Memory B cell (primary cell): ENCODE data around the gene GRAP2.
"Not testable (repeated sequence)": the region's sequence is repeated elsewhere in the genome, so short reads cannot be mapped to it uniquely, and the experiment has no call there.

Experiments used
- ATAC-seq: fragments of 150-1000 bp; cut with Tn5 transposase; 2 replicates; pipeline ENCODE4 v1.10.0; 2021; ENCODE audit warnings: low read depth, mild to moderate bottlenecking, moderate library complexity
- DNase-seq, 2 donors: peaks; one replicate each; pipeline ENCODE4 v3.0.0; 2022; ENCODE audit warnings: low spot score in 2 of 2
- H3K27ac Mint-ChIP-seq: one replicate; pipeline ENCODE4 v1.8.0; 2022; ENCODE audit warnings: mild to moderate bottlenecking, moderate library complexity, mixed read lengths
- H3K27me3 Mint-ChIP-seq: one replicate; pipeline ENCODE4 v1.8.0; 2022; ENCODE audit warnings: mixed read lengths
- H3K36me3 Mint-ChIP-seq: one replicate; pipeline ENCODE4 v1.8.0; 2022; ENCODE audit warnings: mild to moderate bottlenecking, mixed read lengths
- H3K4me1 Mint-ChIP-seq: one replicate; pipeline ENCODE4 v1.8.0; 2022; ENCODE audit warnings: mixed read lengths
- H3K4me3 Mint-ChIP-seq: one replicate; pipeline ENCODE4 v1.8.0; 2022; ENCODE audit warnings: mild to moderate bottlenecking, moderate library complexity, mixed read lengths
- H3K9me3 Mint-ChIP-seq: one replicate; pipeline ENCODE4 v1.8.0; 2022; ENCODE audit warnings: mixed read lengths

Gene GRAP2

GRCh38 chr22:39880722-39881121 is 20.2 kb upstream of the GRAP2 start:
- H3K9me3 Mint-ChIP-seq = no peaks in the 10 kb centered on the region
- peaks cover 3% of the 10 kb centered on the region for H3K4me1 Mint-ChIP-seq
- no peak for ATAC-seq
- H3K4me3 Mint-ChIP-seq = no peak overlapping the region
- no peak overlapping the region for H3K27ac Mint-ChIP-seq
- no peaks in the 10 kb centered on the region for H3K36me3 Mint-ChIP-seq
- DNase-seq = no peak
- H3K27me3 Mint-ChIP-seq = no peaks in the 10 kb centered on the region

- Mint-ChIP-seq H3K4me1 (peaks cover 5% of the 10 kb centered on the region), H3K9me3 (no peaks in the 10 kb centered on the region), H3K27ac (no peak overlapping the region), H3K27me3 (no peaks in the 10 kb centered on the region), H3K4me3 (no peak overlapping the region), H3K36me3 (no peaks in the 10 kb centered on the region)
- ATAC-seq (no peak), DNase-seq (no peak)
Measured at GRCh38 chr22:39883057-39883456, 17.8 kb upstream of the GRAP2 start.

GRCh38 chr22:39889924-39890323 is 11.0 kb upstream of the GRAP2 start:
- not testable (repeated sequence) for H3K27ac Mint-ChIP-seq, H3K9me3 Mint-ChIP-seq, ATAC-seq, DNase-seq, H3K36me3 Mint-ChIP-seq, H3K4me3 Mint-ChIP-seq, H3K4me1 Mint-ChIP-seq, H3K27me3 Mint-ChIP-seq

GRCh38 chr22:39893526-39893925 is 7.4 kb upstream of the GRAP2 start, which contains the start of gene ENTHD1:
Gene ENTHD1 (minus strand): TSS chr22:39893760. CDS start chr22:39887748, 6,012 bp downstream.
- no peak within 1 kb of the TSS for H3K27ac Mint-ChIP-seq

GRCh38 chr22:39894554-39895092 is 6.3 kb upstream of the GRAP2 start:
- Mint-ChIP-seq H3K4me3 (no peak overlapping the region), H3K4me1 (peaks cover 10% of the 10 kb centered on the region), H3K36me3 (no peaks in the 10 kb centered on the region), H3K9me3 (no peaks in the 10 kb centered on the region), H3K27ac (no peak overlapping the region), H3K27me3 (no peaks in the 10 kb centered on the region)
- ATAC-seq (no peak), DNase-seq (no peak)

More at GRCh38 chr22:39893526-39893925, 7.4 kb upstream of the GRAP2 start, which contains the start of gene ENTHD1:
- no peak for ATAC-seq
- Mint-ChIP-seq H3K4me1 (peaks cover 5% of the 10 kb centered on the region), H3K9me3 (no peaks in the 10 kb centered on the region), H3K36me3 (no peaks in the 10 kb centered on the region), H3K4me3 (no peak within 1 kb of the TSS), H3K27me3 (no peaks in the 10 kb centered on the region)
- no peak for DNase-seq

GRCh38 chr22:39895682-39896081 is 5.2 kb upstream of the GRAP2 start:
- no peak for ATAC-seq
- Mint-ChIP-seq H3K4me3 (no peak overlapping the region), H3K36me3 (no peaks in the 10 kb centered on the region), H3K9me3 (no peaks in the 10 kb centered on the region), H3K4me1 (peaks cover 14% of the 10 kb centered on the region), H3K27ac (no peak overlapping the region), H3K27me3 (no peaks in the 10 kb centered on the region)
- no peak for DNase-seq

- DNase-seq (no peak), ATAC-seq (no peak)
- peaks cover 21% of the 10 kb centered on the region for H3K4me1 Mint-ChIP-seq
- H3K9me3 Mint-ChIP-seq = no peaks in the 10 kb centered on the region
- no peaks in the 10 kb centered on the region for H3K36me3 Mint-ChIP-seq
- H3K4me3 Mint-ChIP-seq = no peak overlapping the region
- no peak overlapping the region for H3K27ac Mint-ChIP-seq
- H3K27me3 Mint-ChIP-seq = no peaks in the 10 kb centered on the region
Measured at GRCh38 chr22:39896313-39896996, 4.4 kb upstream of the GRAP2 start.

GRCh38 chr22:39897841-39898240 is 3.0 kb upstream of the GRAP2 start:
- ATAC-seq = no peak
- no peaks in the 10 kb centered on the region for H3K36me3 Mint-ChIP-seq
- no peak overlapping the region for H3K4me3 Mint-ChIP-seq
- no peak for DNase-seq
- peaks cover 26% of the 10 kb centered on the region for H3K4me1 Mint-ChIP-seq
- H3K9me3 Mint-ChIP-seq = no peaks in the 10 kb centered on the region
- no peaks in the 10 kb centered on the region for H3K27me3 Mint-ChIP-seq
- no peak overlapping the region for H3K27ac Mint-ChIP-seq

GRCh38 chr22:39898997-39899396 is 1.9 kb upstream of the GRAP2 start:
- Mint-ChIP-seq H3K36me3 (no peaks in the 10 kb centered on the region), H3K27me3 (no peaks in the 10 kb centered on the region), H3K4me3 (peak overlapping the region; percentile 41), H3K4me1 (peaks cover 26% of the 10 kb centered on the region), H3K9me3 (no peaks in the 10 kb centered on the region), H3K27ac (peak overlapping the region; percentile 12)
- ATAC-seq (peak; percentile 92), DNase-seq (peak; percentile 27 to 68)

GRCh38 chr22:39901565-39902146 is 772 bp downstream of the GRAP2 start:
- H3K27ac Mint-ChIP-seq = peak overlapping the region; percentile 85
- no peaks in the 10 kb centered on the region for H3K9me3 Mint-ChIP-seq

GRCh38 chr22:39904024-39904423 is 3.1 kb downstream of the GRAP2 start:
- H3K4me3 Mint-ChIP-seq, H3K36me3 Mint-ChIP-seq, ATAC-seq, H3K27me3 Mint-ChIP-seq, DNase-seq, H3K27ac Mint-ChIP-seq, H3K9me3 Mint-ChIP-seq: not testable (repeated sequence)
- H3K4me1 Mint-ChIP-seq = peaks cover 34% of the 10 kb centered on the region

More at GRCh38 chr22:39901565-39902146, 772 bp downstream of the GRAP2 start:
- Mint-ChIP-seq H3K27me3 (no peaks in the 10 kb centered on the region), H3K4me3 (peak overlapping the region; percentile 92), H3K36me3 (peaks cover 6% of the 10 kb centered on the region), H3K4me1 (peaks cover 33% of the 10 kb centered on the region)
- DNase-seq = no peak
- no peak for ATAC-seq

- H3K36me3 Mint-ChIP-seq = peaks cover 8% of the 10 kb centered on the region
- no peak for DNase-seq
- H3K9me3 Mint-ChIP-seq = no peaks in the 10 kb centered on the region
- peaks cover 36% of the 10 kb centered on the region for H3K4me1 Mint-ChIP-seq
- H3K27me3 Mint-ChIP-seq = no peaks in the 10 kb centered on the region
- no peak for ATAC-seq
- no peak overlapping the region for H3K4me3 Mint-ChIP-seq
- no peak overlapping the region for H3K27ac Mint-ChIP-seq
Measured at GRCh38 chr22:39904862-39905261, 4.0 kb downstream of the GRAP2 start.

- Mint-ChIP-seq H3K27me3 (no peaks in the 10 kb centered on the region), H3K4me1 (peaks cover 39% of the 10 kb centered on the region), H3K9me3 (peaks cover 1% of the 10 kb centered on the region), H3K27ac (no peak overlapping the region), H3K4me3 (no peak overlapping the region), H3K36me3 (peaks cover 11% of the 10 kb centered on the region)
- DNase-seq (no peak), ATAC-seq (no peak)
Measured at GRCh38 chr22:39905687-39906086, 4.8 kb downstream of the GRAP2 start.

GRCh38 chr22:39906207-39906606 is 5.3 kb downstream of the GRAP2 start:
- Mint-ChIP-seq H3K9me3 (peaks cover 1% of the 10 kb centered on the region), H3K4me1 (peaks cover 37% of the 10 kb centered on the region), H3K27me3 (no peaks in the 10 kb centered on the region), H3K4me3 (no peak overlapping the region), H3K27ac (no peak overlapping the region), H3K36me3 (peaks cover 11% of the 10 kb centered on the region)
- DNase-seq (no peak), ATAC-seq (no peak)
